ENCODE data around the gene CD99L2. TPM values are rescaled to one million over a fixed set of nuclear protein-coding genes. Genes with fewer than 3 reads are reported as not detected.

CD99L2 gene
- total RNA-seq, 2 donors from 2014 or later, result 11.3 to 18.7 TPM

- Mint-ChIP-seq H3K9me3 (peaks cover 25% of the 10 kb centered on the region), H3K27ac (no peak overlapping the region)
Measured at GRCh38 chrX:150863191-150863590, 35.3 kb downstream of the CD99L2 start.

GRCh38 chrX:150857453-150857852 lies 41.0 kb downstream of the CD99L2 start:
- no peak overlapping the region for H3K4me3 Mint-ChIP-seq
- WGBS, 2 experiments (ENCODE audit: insufficient coverage in 1 of 2, insufficient read length in 1 of 2), result 95 to 100% methylated on average over 1 to 3 of the region's 3 CpGs
- peaks cover 31% of the 10 kb centered on the region for H3K9me3 Mint-ChIP-seq

More at GRCh38 chrX:150863191-150863590, 35.3 kb downstream of the CD99L2 start:
- Histone ChIP-seq H3K4me3 (ENCODE audit: low read length) (no peak overlapping the region), H3K4me1 (ENCODE audit: control insufficient read depth, insufficient read depth, low read length) (no peaks in the 10 kb centered on the region), H3K27me3 (ENCODE audit: control insufficient read depth, insufficient read depth, low read length, poor library complexity, severe bottlenecking) (no peaks in the 10 kb centered on the region), H3K9ac (ENCODE audit: extremely low read depth, low read length, poor library complexity, severe bottlenecking) (no peak overlapping the region), H3K36me3 (ENCODE audit: control insufficient read depth, insufficient read depth, low read length) (no peaks in the 10 kb centered on the region), H3K9me3 (ENCODE audit: control insufficient read depth, low read length) (no peaks in the 10 kb centered on the region), H3K27ac (ENCODE audit: low read depth, low read length) (no peak overlapping the region)
- no peak for TF ChIP-seq CTCF (conservative IDR thresholded peaks at IDR 0.05)
- Mint-ChIP-seq H3K36me3 (ENCODE audit: low read depth) (peaks cover 28% of the 10 kb centered on the region), H3K4me1 (peaks cover 16% of the 10 kb centered on the region), H3K27me3 (ENCODE audit: insufficient read depth) (no peaks in the 10 kb centered on the region), H3K4me3 (no peak overlapping the region)
- no peak for DNase-seq

GRCh38 chrX:150856785-150857184 lies 41.7 kb downstream of the CD99L2 start:
- H3K9me3 ChIP-seq (ENCODE audit: control insufficient read depth, low read length), result peaks cover 11% of the 10 kb centered on the region
- TF ChIP-seq CTCF (conservative IDR thresholded peaks at IDR 0.05), result no peak
- peaks cover 29% of the 10 kb centered on the region for H3K9me3 Mint-ChIP-seq
- H3K36me3 Mint-ChIP-seq (ENCODE audit: low read depth), result peaks cover 20% of the 10 kb centered on the region
- no peaks in the 10 kb centered on the region for H3K4me1 ChIP-seq (ENCODE audit: control insufficient read depth, insufficient read depth, low read length)
- H3K9ac ChIP-seq (ENCODE audit: extremely low read depth, low read length, poor library complexity, severe bottlenecking), result no peak overlapping the region
- DNase-seq, result no peak
- no peak overlapping the region for H3K27ac ChIP-seq (ENCODE audit: low read depth, low read length)
- no peaks in the 10 kb centered on the region for H3K27me3 ChIP-seq (ENCODE audit: control insufficient read depth, insufficient read depth, low read length, poor library complexity, severe bottlenecking)
- H3K27me3 Mint-ChIP-seq (ENCODE audit: insufficient read depth), result no peaks in the 10 kb centered on the region
- no peaks in the 10 kb centered on the region for H3K36me3 ChIP-seq (ENCODE audit: control insufficient read depth, insufficient read depth, low read length)
- no CpG with 5 or more reads among the region's 1 CpG for WGBS, 2 experiments (ENCODE audit: insufficient coverage in 1 of 2, insufficient read length in 1 of 2)
- H3K4me3 ChIP-seq (ENCODE audit: low read length), result no peak overlapping the region
- no peak overlapping the region for H3K27ac Mint-ChIP-seq
- peaks cover 4% of the 10 kb centered on the region for H3K4me1 Mint-ChIP-seq
- no peak overlapping the region for H3K4me3 Mint-ChIP-seq

More at GRCh38 chrX:150857453-150857852, 41.0 kb downstream of the CD99L2 start:
- H3K27ac ChIP-seq (ENCODE audit: low read depth, low read length), result no peak overlapping the region
- Mint-ChIP-seq H3K27ac (no peak overlapping the region), H3K36me3 (ENCODE audit: low read depth) (peaks cover 20% of the 10 kb centered on the region), H3K4me1 (peaks cover 9% of the 10 kb centered on the region), H3K27me3 (ENCODE audit: insufficient read depth) (no peaks in the 10 kb centered on the region)
- no peaks in the 10 kb centered on the region for H3K36me3 ChIP-seq (ENCODE audit: control insufficient read depth, insufficient read depth, low read length)
- no peaks in the 10 kb centered on the region for H3K27me3 ChIP-seq (ENCODE audit: control insufficient read depth, insufficient read depth, low read length, poor library complexity, severe bottlenecking)
- no peak for TF ChIP-seq CTCF (conservative IDR thresholded peaks at IDR 0.05)
- H3K9me3 ChIP-seq (ENCODE audit: control insufficient read depth, low read length), result peaks cover 11% of the 10 kb centered on the region
- H3K9ac ChIP-seq (ENCODE audit: extremely low read depth, low read length, poor library complexity, severe bottlenecking), result no peak overlapping the region
- DNase-seq, result no peak
- H3K4me3 ChIP-seq (ENCODE audit: low read length), result no peak overlapping the region
- no peaks in the 10 kb centered on the region for H3K4me1 ChIP-seq (ENCODE audit: control insufficient read depth, insufficient read depth, low read length)

Data from endodermal cell (in vitro differentiated cells).